Body of pancreas (tissue), 4 donors: ENCODE results near the gene EEPD1. TPM values are rescaled to one million over a fixed set of nuclear protein-coding genes. Genes with fewer than 3 reads are reported as not detected.

Source experiments
- ATAC-seq: fragments of 150-250 bp; one replicate; pipeline ENCODE4 v1.9.1; 2016
- DNase-seq, 4 donors: peaks; one replicate each; pipeline ENCODE4 v3.0.0-alpha.2; 2019
- H3K27ac ChIP-seq, 4 donors: fragments of 200-600 bp; sonication (generic); 1 replicate in 3 of 4; 2 replicates in 1 of 4; pipeline versions ENCODE4 v1.5.1 to v1.6.1; 2016 to 2019; ENCODE audit warnings: mild to moderate bottlenecking in 1 of 4, mixed read lengths in 1 of 4, moderate library complexity in 1 of 4
- H3K27me3 ChIP-seq, 2 donors: fragments of 200-600 bp; sonication (generic); one replicate each; pipeline ENCODE4 v1.6.0; 2016; ENCODE audit warnings: mild to moderate bottlenecking in 1 of 2
- H3K36me3 ChIP-seq, 2 donors: fragments of 200-600 bp; sonication (generic); replicated peaks in 1 of 2; 2 replicates each; pipeline ENCODE4 v1.5.1; 2016; ENCODE audit warnings: low read depth in 2 of 2; ENCODE audit not compliant: insufficient read depth in 1 of 2
- H3K4me1 ChIP-seq: fragments of 200-600 bp; sonication (generic); one replicate; pipeline ENCODE4 v1.6.0; 2016
- H3K4me3 ChIP-seq, 2 donors: fragments of 200-600 bp; sonication (generic); 1 replicate in 1 of 2; 2 replicates in 1 of 2; pipeline ENCODE4 v1.5.1; 2016 to 2019
- H3K9me3 ChIP-seq, 3 donors: fragments of 200-600 bp; sonication (generic); 1 replicate in 2 of 3; 2 replicates in 1 of 3; pipeline ENCODE4 v1.5.1; 2016
- POLR2A ChIP-seq, 3 donors: fragments of 450-650 bp; IDR thresholded peaks; one replicate each; pipeline ENCODE4 v1.6.1; 2016; ENCODE audit warnings: antibody characterized with exemption in 3 of 3, mild to moderate bottlenecking in 2 of 3
- WGBS, 2 donors: methylation state at CpG; one replicate each; pipeline ENCODE4 v1.1.5; 2017; 5-methylcytosine and 5-hydroxymethylcytosine counted together
- intact Hi-C: fragments of 100-400 bp; cut with DNase I; formaldehyde crosslinking; loops from one replicate; pipeline ENCODE4 v1.15.1; 2023
- total RNA-seq, 2 donors: library from RNA; depleted of rRNA; stranded (reverse); fragments of >200 nt; gene quantifications; one replicate each; pipeline ENCODE4 v1.1.0, GENCODE V29; 2016
- TF ChIP-seq, protein P1 (sequence below), 7 experiments: fragments of 450-650 bp in 4 of 7; fragments of 200-600 bp in 3 of 7; sonication (generic) in 3 of 7; IDR thresholded peaks; one replicate each; pipeline ENCODE4 v1.5.1; 2016 to 2019; ENCODE audit warnings: antibody characterized with exemption in 7 of 7

EEPD1 gene
- total RNA-seq, 2 donors from 2014 or later, result 13.5 to 24.1 TPM

DNA sequence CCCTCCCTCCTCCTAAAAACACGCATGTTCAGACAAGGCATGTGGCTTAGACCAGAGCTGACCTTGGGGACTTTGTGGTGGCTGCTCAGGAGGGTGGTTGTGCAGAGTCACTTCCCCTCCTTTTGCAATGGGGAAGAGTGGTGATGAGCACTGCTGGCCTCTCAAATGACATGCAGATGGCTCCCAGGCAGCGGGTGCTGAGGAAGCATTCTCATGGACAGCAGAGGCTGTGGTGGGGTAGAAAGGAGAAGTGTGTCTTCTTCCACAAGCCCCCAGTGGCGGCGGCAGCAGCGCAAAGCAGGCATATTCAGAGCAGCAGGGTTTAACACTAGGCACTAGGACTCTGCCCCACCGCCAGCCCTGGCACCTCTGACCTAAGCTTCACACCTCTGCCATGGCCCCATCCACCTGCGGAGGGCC is 130.7 kb downstream of the EEPD1 start:
- WGBS, 2 donors, result 82 to 93% methylated on average over 6 to 7 of the region's 7 CpGs
- ATAC-seq (no peak), DNase-seq (peak in 2 of 4 donors; percentile 29 to 80)
- H3K27ac ChIP-seq, result peak overlapping the region in 2 of 4 donors; percentile 34 to 76
- no peaks in the 10 kb centered on the region for H3K27me3 ChIP-seq
- H3K4me1 ChIP-seq, result peaks cover 70% of the 10 kb centered on the region
- no peaks in the 10 kb centered on the region for H3K9me3 ChIP-seq
- H3K4me3 ChIP-seq, result no peak overlapping the region
- H3K36me3 ChIP-seq, result no peaks in the 10 kb centered on the region
- peak in 1 of 3 donors; percentile 34 for TF ChIP-seq POLR2A (IDR thresholded peaks at IDR 0.05)
- TF ChIP-seq, protein P1, sequence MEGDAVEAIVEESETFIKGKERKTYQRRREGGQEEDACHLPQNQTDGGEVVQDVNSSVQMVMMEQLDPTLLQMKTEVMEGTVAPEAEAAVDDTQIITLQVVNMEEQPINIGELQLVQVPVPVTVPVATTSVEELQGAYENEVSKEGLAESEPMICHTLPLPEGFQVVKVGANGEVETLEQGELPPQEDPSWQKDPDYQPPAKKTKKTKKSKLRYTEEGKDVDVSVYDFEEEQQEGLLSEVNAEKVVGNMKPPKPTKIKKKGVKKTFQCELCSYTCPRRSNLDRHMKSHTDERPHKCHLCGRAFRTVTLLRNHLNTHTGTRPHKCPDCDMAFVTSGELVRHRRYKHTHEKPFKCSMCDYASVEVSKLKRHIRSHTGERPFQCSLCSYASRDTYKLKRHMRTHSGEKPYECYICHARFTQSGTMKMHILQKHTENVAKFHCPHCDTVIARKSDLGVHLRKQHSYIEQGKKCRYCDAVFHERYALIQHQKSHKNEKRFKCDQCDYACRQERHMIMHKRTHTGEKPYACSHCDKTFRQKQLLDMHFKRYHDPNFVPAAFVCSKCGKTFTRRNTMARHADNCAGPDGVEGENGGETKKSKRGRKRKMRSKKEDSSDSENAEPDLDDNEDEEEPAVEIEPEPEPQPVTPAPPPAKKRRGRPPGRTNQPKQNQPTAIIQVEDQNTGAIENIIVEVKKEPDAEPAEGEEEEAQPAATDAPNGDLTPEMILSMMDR (IDR thresholded peaks at IDR 0.05), result no peak
- intact Hi-C loops, result no loop called here

DNA sequence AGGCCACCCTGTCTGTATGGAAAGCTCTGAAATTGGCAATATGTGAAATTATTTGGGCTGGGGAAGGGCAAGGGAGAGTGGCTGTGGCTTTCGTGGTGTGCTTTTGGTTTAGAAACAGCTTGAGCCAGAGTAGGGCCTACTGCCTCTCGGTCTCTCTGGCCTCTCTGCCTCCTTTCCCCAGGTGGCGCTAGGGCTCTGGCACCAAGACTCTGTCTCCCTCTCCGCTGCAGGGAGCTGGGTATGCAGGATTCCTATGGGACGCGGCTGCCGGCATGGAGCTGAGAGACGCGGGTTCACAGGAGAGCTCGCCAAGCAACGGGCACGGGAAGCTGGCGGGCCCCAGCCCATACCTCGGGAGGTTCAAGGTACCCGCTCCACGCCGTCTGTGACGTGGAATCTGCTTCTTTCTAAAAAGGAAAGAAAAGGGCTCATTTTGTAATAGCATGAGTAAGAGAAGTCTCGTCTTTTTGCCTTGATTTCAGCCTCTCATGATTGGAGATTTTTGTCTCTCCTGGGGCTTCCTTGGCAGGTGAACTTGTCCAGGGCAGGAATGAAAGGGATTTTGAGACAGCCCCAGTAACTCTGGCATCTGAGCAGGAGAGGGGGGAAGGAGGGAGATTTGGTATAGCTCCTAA is 131.5 kb downstream of the EEPD1 start:
- Histone ChIP-seq H3K27ac (peak overlapping the region in 3 of 4 donors; percentile 17 to 68 (median 34)), H3K36me3 (no peaks in the 10 kb centered on the region), H3K4me3 (no peak overlapping the region), H3K4me1 (peaks cover 78% of the 10 kb centered on the region), H3K27me3 (no peaks in the 10 kb centered on the region), H3K9me3 (no peaks in the 10 kb centered on the region)
- DNase-seq (no peak), ATAC-seq (no peak)
- intact Hi-C loops, result no loop called here
- WGBS, 2 donors, result 82 to 83% methylated on average over 15 to 19 of the region's 19 CpGs
- TF ChIP-seq POLR2A (IDR thresholded peaks at IDR 0.05), result no peak
- TF ChIP-seq, protein P1 (IDR thresholded peaks at IDR 0.05), result no peak

DNA sequence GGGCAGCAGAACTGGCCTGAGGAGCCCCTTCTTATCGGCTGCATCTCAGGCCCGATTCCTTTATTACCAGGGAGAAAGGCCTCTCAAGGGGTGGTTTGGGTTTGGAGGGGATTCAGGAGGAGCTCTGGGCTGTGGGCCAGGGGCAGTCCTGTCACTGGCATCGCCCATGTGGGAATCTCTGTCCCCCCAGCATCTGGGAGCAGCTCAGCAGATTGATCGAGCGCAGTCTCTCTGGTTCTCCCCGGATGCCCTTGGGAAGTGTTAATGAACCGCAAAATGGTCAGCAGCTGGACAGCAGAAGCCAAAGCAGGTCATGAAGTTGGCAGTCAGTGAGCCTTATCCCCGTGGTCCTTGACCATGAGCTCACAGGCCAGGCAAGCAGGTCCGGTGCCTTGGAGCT is 132.2 kb downstream of the EEPD1 start:
- no peak for ATAC-seq
- TF ChIP-seq, protein P1 (IDR thresholded peaks at IDR 0.05), result no peak
- TF ChIP-seq POLR2A (IDR thresholded peaks at IDR 0.05), result no peak
- Histone ChIP-seq H3K36me3 (no peaks in the 10 kb centered on the region), H3K4me3 (no peak overlapping the region), H3K4me1 (peaks cover 83% of the 10 kb centered on the region), H3K9me3 (no peaks in the 10 kb centered on the region), H3K27ac (peak overlapping the region in 2 of 4 donors; percentile 68 to 99), H3K27me3 (no peaks in the 10 kb centered on the region)
- WGBS, 2 donors, result 38 to 52% methylated on average over 6 to 8 of the region's 9 CpGs
- DNase-seq, result peak in 1 of 4 donors; percentile 41
- intact Hi-C loops, result no loop called here

DNA sequence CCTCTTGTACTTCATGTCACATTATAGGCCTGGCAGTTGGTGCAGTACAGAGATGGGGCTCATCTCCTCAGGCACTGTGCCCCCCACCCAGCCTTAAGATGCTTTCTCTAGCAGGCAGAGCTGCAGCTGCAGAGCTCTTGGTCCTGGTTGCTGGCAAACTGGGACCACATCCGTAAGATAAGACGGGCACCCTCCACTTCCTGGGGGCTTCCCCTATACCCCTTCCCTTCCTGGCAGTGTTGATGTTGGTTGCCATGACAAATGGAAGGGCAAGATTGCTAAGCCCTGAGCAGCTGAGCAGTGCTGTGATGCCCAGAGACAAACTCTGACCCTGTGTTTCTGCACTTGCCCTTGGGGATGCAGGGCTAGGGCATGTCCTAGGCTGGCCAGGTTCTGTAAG is 133.2 kb downstream of the EEPD1 start:
- intact Hi-C loops, result no loop called here
- H3K4me1 ChIP-seq, result peaks cover 84% of the 10 kb centered on the region
- WGBS, 2 donors, result 49% methylated on average over 2 of the region's 2 CpGs; no CpG with 5 or more reads in 1 of the 2 donors

More for the DNA sequence above, 133.2 kb downstream of the EEPD1 start:
- Histone ChIP-seq H3K27ac (peak overlapping the region in 3 of 4 donors; percentile 68 to 99 (median 80)), H3K36me3 (no peaks in the 10 kb centered on the region), H3K27me3 (no peaks in the 10 kb centered on the region), H3K9me3 (no peaks in the 10 kb centered on the region), H3K4me3 (no peak overlapping the region)
- no peak for ATAC-seq
- no peak for TF ChIP-seq POLR2A (IDR thresholded peaks at IDR 0.05)
- TF ChIP-seq, protein P1 (IDR thresholded peaks at IDR 0.05), result no peak
- no peak for DNase-seq
